Naive thymus-derived CD8-positive, alpha-beta T cell (primary cell): ENCODE measurements around the gene H6PD. TPM values are rescaled to one million over a fixed set of nuclear protein-coding genes. Genes with fewer than 3 reads are reported as not detected.
A peak's percentile ranks its signal among the peaks of the same experiment; 100 is the strongest.

ENCODE experiments used
- ATAC-seq, 2 donors: fragments of 150-1000 bp; cut with Tn5 transposase in 1 of 2; sonication (Bioruptor Pico), chemical (Tn5 transposase) in 1 of 2; 1 replicate in 1 of 2; 2 replicates in 1 of 2; pipeline ENCODE4 v1.10.0; 2021; ENCODE audit warnings: mild to moderate bottlenecking in 2 of 2, moderate library complexity in 2 of 2
- POLR2A ChIA-PET: fragments of 350-600 bp; sonication (Branson Sonifier 250); formaldehyde crosslinking; loops from one replicate; lab custom pipeline; 2021; ENCODE audit warnings: antibody characterized with exemption; lab: Charles Lee
- DNase-seq, 10 donors: peaks; one replicate each; pipeline versions ENCODE4 v3.0.0 to v3.0.0-alpha.2; 2020 to 2022
- H3K27ac Mint-ChIP-seq, 10 donors: one replicate each; pipeline ENCODE4 v1.8.0; 2020 to 2022; ENCODE audit warnings: mild to moderate bottlenecking in 10 of 10, mixed read lengths in 10 of 10, moderate library complexity in 4 of 10, inconsistent platforms in 1 of 10
- H3K27me3 Mint-ChIP-seq, 5 donors: one replicate each; pipeline ENCODE4 v1.8.0; 2021 to 2022; ENCODE audit warnings: mixed read lengths in 5 of 5
- H3K36me3 Mint-ChIP-seq, 3 donors: one replicate each; pipeline ENCODE4 v1.8.0; 2020 to 2022; ENCODE audit warnings: mixed read lengths in 3 of 3, mild to moderate bottlenecking in 2 of 3, inconsistent platforms in 1 of 3
- H3K4me1 Mint-ChIP-seq, 4 donors: one replicate each; pipeline ENCODE4 v1.8.0; 2021 to 2022; ENCODE audit warnings: mixed read lengths in 4 of 4
- H3K4me3 Mint-ChIP-seq, 10 donors: one replicate each; pipeline ENCODE4 v1.8.0; 2020 to 2022; ENCODE audit warnings: mild to moderate bottlenecking in 10 of 10, mixed read lengths in 10 of 10, moderate library complexity in 6 of 10, inconsistent platforms in 1 of 10
- H3K9me3 Mint-ChIP-seq, 9 donors: one replicate each; pipeline ENCODE4 v1.8.0; 2020 to 2022; ENCODE audit warnings: mixed read lengths in 9 of 9, mild to moderate bottlenecking in 3 of 9, inconsistent platforms in 1 of 9, moderate library complexity in 1 of 9
- polyA plus RNA-seq, 3 donors: library from polyadenylated mRNA; unstranded; fragments of 300-500 nt; fragmentation: Illumina TruSeq; gene quantifications; one replicate each; pipeline ENCODE4 v1.2.3, GENCODE V29; 2021
- total RNA-seq, 8 experiments: library from RNA in 2 of 8; stranded (reverse) in 2 of 8; gene quantifications; one replicate each; pipeline ENCODE4 v1.2.3 and lab custom pipeline; 2021 to 2026

Gene H6PD
- total and polyA plus RNA-seq, 5 experiments from 2014 or later, result 8.5 to 18.9 (median 14.9) TPM

GRCh38 chr1:9265968-9266367 lies 31.4 kb downstream of the H6PD start:
- DNase-seq (peak in 1 of 10 donors; percentile 38), ATAC-seq (no peak)
- Mint-ChIP-seq H3K9me3 (no peaks in the 10 kb centered on the region), H3K27ac (peak overlapping the region in 1 of 10 donors; percentile 20), H3K4me3 (no peak overlapping the region), H3K27me3 (no peaks in the 10 kb centered on the region), H3K36me3 (peaks cover 0 to 46% (median 10%) of the 10 kb centered on the region in 3 donors), H3K4me1 (peaks cover 3 to 11% (median 7%) of the 10 kb centered on the region in 4 donors)
- POLR2A ChIA-PET, result no interaction called here

DNA sequence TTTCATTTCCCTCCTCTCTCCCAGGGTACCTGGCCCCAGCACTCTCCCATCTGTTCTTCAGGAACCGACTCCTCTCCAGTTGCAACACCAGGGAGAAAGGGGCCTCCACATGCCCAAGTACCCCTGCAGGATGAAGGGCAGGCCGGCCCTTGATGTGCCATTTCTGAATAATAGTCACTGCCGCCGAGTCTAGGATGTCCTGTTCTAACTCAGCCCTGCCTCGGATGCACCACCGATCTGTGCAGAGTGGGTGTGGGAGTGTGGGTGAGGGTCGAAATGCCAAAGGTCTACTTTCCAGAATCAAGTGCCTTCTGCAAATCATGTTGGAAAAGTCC lies 32.7 kb downstream of the H6PD start:
- no peaks in the 10 kb centered on the region for H3K9me3 Mint-ChIP-seq
- no peak for ATAC-seq
- H3K27ac Mint-ChIP-seq, result peak overlapping the region in 1 of 10 donors; percentile 72
- H3K4me3 Mint-ChIP-seq, result no peak overlapping the region
- no peaks in the 10 kb centered on the region for H3K27me3 Mint-ChIP-seq
- H3K4me1 Mint-ChIP-seq, result peaks cover 3 to 9% (median 5%) of the 10 kb centered on the region in 4 donors
- H3K36me3 Mint-ChIP-seq, result peaks cover 0 to 42% (median 8%) of the 10 kb centered on the region in 3 donors
- DNase-seq, result no peak
- POLR2A ChIA-PET, result interaction anchor here (0.6 kb wide), 2 partner anchors 14 to 563 kb away, joined by 4 to 7 read pairs; no protein-coding TSS in a partner anchor

GRCh38 chr1:9267827-9268581 lies 33.4 kb downstream of the H6PD start:
- H3K4me1 Mint-ChIP-seq, result peaks cover 3 to 9% (median 5%) of the 10 kb centered on the region in 4 donors
- DNase-seq, result peak in 1 of 10 donors; percentile 27
- ATAC-seq, result no peak
- no peak overlapping the region for H3K4me3 Mint-ChIP-seq
- H3K9me3 Mint-ChIP-seq, result no peaks in the 10 kb centered on the region
- peaks cover 0 to 38% (median 8%) of the 10 kb centered on the region in 3 donors for H3K36me3 Mint-ChIP-seq
- H3K27me3 Mint-ChIP-seq, result no peaks in the 10 kb centered on the region
- H3K27ac Mint-ChIP-seq, result peak overlapping the region in 1 of 10 donors; percentile 72
- POLR2A ChIA-PET, result interaction anchor here (0.5 to 0.7 kb wide), 3 partner anchors 15 to 1827 kb away, joined by 4 to 5 read pairs (median 5); no protein-coding TSS in a partner anchor

GRCh38 chr1:9269078-9269501 lies 34.5 kb downstream of the H6PD start:
- no peaks in the 10 kb centered on the region for H3K9me3 Mint-ChIP-seq
- H3K36me3 Mint-ChIP-seq, result peaks cover 0 to 35% (median 8%) of the 10 kb centered on the region in 3 donors
- no peak for ATAC-seq
- peaks cover 3 to 9% (median 5%) of the 10 kb centered on the region in 4 donors for H3K4me1 Mint-ChIP-seq
- H3K27me3 Mint-ChIP-seq, result no peaks in the 10 kb centered on the region
- POLR2A ChIA-PET, result no interaction called here
- peak overlapping the region in 2 of 10 donors; percentile 41 to 73 for H3K27ac Mint-ChIP-seq
- DNase-seq, result peak in 1 of 10 donors; percentile 45
- H3K4me3 Mint-ChIP-seq, result no peak overlapping the region

DNA sequence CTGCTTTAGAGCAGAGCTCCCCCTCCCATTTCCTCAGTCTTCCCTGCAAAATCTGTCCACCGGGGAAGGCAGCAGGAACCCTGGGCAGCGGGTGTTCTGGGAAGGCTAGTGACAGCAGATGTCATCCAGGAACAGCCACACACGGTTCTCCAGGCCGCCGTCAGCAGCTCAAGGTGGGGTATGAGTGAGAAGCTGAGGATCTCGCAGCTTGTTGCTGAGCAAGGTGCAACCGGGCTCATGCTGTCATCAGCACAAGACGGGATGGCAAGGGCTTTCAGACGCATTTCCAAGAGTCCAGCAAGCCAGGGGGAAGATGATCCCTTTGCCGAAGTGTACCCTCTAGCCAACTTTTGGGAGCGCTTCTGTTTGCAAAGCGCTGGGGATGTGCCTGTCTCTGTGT lies 35.1 kb downstream of the H6PD start:
- Mint-ChIP-seq H3K4me1 (peaks cover 3 to 9% (median 5%) of the 10 kb centered on the region in 4 donors), H3K9me3 (no peaks in the 10 kb centered on the region), H3K27me3 (no peaks in the 10 kb centered on the region), H3K27ac (no peak overlapping the region), H3K4me3 (no peak overlapping the region), H3K36me3 (peaks cover 0 to 29% (median 7%) of the 10 kb centered on the region in 3 donors)
- ATAC-seq (no peak), DNase-seq (peak in 1 of 10 donors; percentile 40)
- POLR2A ChIA-PET, result no interaction called here

DNA sequence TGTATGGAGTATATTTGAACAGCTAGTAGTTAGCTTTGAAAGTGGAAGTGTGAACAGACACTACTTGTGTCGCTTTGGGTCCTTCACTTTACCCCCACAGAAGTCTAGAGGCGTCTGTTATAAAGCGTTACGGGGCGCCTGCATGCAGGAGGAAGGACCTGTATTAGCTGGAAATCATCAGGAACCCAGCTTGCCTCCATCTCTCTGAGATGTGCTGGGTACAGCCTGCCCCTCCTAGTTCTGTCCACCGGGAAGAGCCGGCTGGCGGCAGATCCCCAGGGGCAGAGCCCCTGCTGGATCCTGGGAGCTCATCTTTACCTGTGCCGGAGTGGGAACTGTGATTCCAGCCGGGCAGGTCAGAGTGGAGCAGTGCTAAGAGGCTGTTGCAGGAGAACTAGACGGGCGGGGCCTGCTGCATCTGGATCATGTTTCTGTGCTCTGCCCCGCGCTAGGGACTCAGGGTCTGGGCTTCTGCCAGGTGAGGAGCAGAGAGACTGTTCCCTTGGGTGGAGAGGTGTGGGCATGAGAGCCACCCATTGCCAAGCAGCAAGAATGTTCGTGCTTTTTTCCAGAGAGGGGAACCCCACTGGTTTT lies 35.8 kb downstream of the H6PD start:
- POLR2A ChIA-PET, result no interaction called here
- DNase-seq, result peak in 1 of 10 donors; percentile 49
- H3K4me1 Mint-ChIP-seq, result peaks cover 8 to 11% (median 9%) of the 10 kb centered on the region in 4 donors
- H3K4me3 Mint-ChIP-seq, result no peak overlapping the region
- peaks cover 0 to 23% (median 3%) of the 10 kb centered on the region in 3 donors for H3K36me3 Mint-ChIP-seq
- peak overlapping the region in 1 of 10 donors; percentile 27 for H3K27ac Mint-ChIP-seq
- no peaks in the 10 kb centered on the region for H3K27me3 Mint-ChIP-seq
- no peak for ATAC-seq
- H3K9me3 Mint-ChIP-seq, result no peaks in the 10 kb centered on the region

- DNase-seq, result peak in 1 of 10 donors; percentile 45
- H3K27me3 Mint-ChIP-seq, result no peaks in the 10 kb centered on the region
- H3K9me3 Mint-ChIP-seq, result no peaks in the 10 kb centered on the region
- no peak for ATAC-seq
- POLR2A ChIA-PET, result no interaction called here
- H3K4me1 Mint-ChIP-seq, result peaks cover 9 to 17% (median 12%) of the 10 kb centered on the region in 4 donors
- no peak overlapping the region for H3K4me3 Mint-ChIP-seq
- peaks cover 0 to 20% (median 0%) of the 10 kb centered on the region in 3 donors for H3K36me3 Mint-ChIP-seq
- H3K27ac Mint-ChIP-seq, result no peak overlapping the region
Measured at GRCh38 chr1:9271283-9271682, 36.7 kb downstream of the H6PD start.

DNA sequence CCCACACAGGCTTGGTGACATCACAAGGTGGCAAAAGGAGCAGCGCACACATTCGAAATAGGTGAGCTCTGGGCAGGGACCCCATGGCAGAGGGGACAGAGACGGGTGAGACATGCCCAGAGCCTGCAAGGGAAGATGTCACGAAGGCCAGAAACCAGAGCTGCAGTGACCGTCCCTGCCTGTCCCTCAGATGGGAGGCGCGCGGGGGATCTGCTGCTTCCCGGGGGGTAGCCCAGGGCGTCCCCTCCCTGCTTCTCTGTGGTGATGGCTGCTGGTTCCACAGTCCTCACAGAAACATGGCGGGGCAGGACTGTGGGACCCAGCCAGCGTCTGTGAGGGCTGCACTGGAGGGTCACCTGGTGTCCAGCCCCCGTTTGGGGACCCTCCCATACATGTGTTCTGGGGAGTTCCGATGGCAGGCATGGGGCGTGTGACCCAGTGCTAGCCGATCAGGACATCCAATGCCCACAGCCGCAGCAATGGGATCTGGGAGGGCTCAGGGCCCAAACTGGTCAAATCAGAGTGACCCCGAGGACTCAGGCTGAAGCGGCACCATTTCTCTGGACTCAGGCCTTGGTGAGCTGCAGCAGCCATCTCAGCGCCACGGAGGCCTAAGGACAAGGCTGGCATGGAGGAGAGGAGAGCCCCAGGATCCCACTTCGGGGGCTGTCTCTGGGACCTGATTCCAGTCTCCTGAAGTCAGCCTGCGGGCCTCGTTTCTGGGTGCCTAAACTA lies 37.5 kb downstream of the H6PD start:
- ATAC-seq (no peak), DNase-seq (peak in 1 of 10 donors; percentile 61)
- no peaks in the 10 kb centered on the region for H3K9me3 Mint-ChIP-seq
- no peaks in the 10 kb centered on the region for H3K27me3 Mint-ChIP-seq
- peaks cover 0 to 20% (median 3%) of the 10 kb centered on the region in 3 donors for H3K36me3 Mint-ChIP-seq
- peaks cover 4 to 15% (median 11%) of the 10 kb centered on the region in 4 donors for H3K4me1 Mint-ChIP-seq
- POLR2A ChIA-PET, result no interaction called here
- H3K4me3 Mint-ChIP-seq, result no peak overlapping the region
- H3K27ac Mint-ChIP-seq, result no peak overlapping the region

- POLR2A ChIA-PET, result no interaction called here
- ATAC-seq (no peak), DNase-seq (peak in 1 of 10 donors; percentile 45)
- Mint-ChIP-seq H3K27ac (peak overlapping the region in 2 of 10 donors; percentile 2 to 17), H3K36me3 (peaks cover 0 to 10% (median 3%) of the 10 kb centered on the region in 3 donors), H3K27me3 (peaks cover 0 to 1% (median 0%) of the 10 kb centered on the region in 5 donors), H3K4me3 (no peak overlapping the region), H3K9me3 (no peaks in the 10 kb centered on the region), H3K4me1 (peaks cover 2 to 13% (median 8%) of the 10 kb centered on the region in 4 donors)
Measured at GRCh38 chr1:9273177-9273576, 38.6 kb downstream of the H6PD start.

DNA sequence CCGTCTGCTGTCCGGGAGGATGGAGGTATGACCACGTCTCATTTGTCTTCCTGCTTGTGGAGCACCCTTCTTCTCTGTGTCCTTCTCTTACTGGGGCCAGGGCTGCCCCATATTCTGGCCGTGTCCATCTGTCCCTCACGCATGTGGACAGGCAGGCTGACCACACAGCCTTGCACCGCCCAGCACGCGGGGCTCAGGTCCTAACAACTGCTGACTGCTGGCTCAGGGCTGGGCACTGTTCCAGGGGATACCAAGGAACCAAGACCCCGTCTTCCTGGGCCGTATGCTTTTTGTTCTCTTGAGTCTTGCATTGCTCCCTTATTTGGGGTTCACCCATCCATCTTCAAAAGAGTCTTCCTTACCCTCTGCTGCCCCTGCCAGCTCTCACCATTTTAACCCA lies 40.6 kb downstream of the H6PD start:
- H3K4me1 Mint-ChIP-seq, result peaks cover 16 to 28% (median 18%) of the 10 kb centered on the region in 4 donors
- ATAC-seq, result no peak

DNA sequence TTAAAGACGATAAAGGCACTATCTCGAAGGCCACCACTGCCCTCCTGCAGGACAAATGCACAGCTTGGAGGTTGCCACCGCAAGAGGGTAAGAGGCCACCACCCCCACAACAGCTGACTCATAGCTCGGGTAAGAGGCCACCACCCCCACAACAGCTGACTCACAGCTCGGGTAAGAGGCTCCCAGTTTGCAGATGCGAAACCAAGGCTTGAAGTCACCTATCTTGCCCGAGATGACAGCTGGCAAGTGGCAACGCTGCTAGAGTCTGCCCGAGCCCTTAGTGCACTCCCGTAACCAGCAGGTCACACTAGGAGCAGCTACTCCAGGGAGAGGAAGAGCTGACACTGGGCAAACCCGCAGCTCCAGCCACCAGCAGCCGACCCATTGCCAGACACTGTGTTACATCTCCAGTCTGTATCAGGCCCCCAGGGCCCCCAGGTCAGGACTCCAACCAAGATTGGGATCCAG lies 41.0 kb downstream of the H6PD start:
- Mint-ChIP-seq H3K27me3 (peaks cover 0 to 3% (median 1%) of the 10 kb centered on the region in 5 donors), H3K9me3 (no peaks in the 10 kb centered on the region), H3K36me3 (peaks cover 0 to 3% (median 0%) of the 10 kb centered on the region in 3 donors), H3K4me1 (peaks cover 20 to 31% (median 22%) of the 10 kb centered on the region in 4 donors), H3K27ac (no peak overlapping the region), H3K4me3 (peak overlapping the region in 2 of 10 donors; percentile 11 to 39)
- peak in 2 of 10 donors; percentile 23 to 35 for DNase-seq
- POLR2A ChIA-PET, result no interaction called here
- peak; percentile 28 to 35 for ATAC-seq

More for the DNA sequence above, 40.6 kb downstream of the H6PD start:
- Mint-ChIP-seq H3K36me3 (peaks cover 0 to 3% (median 0%) of the 10 kb centered on the region in 3 donors), H3K27ac (peak overlapping the region in 1 of 10 donors; percentile 44), H3K9me3 (no peaks in the 10 kb centered on the region), H3K4me3 (no peak overlapping the region), H3K27me3 (peaks cover 0 to 3% (median 0%) of the 10 kb centered on the region in 5 donors)
- POLR2A ChIA-PET, result interaction anchor here (0.7 kb wide), 1 partner anchor 175 kb away, joined by 5 read pairs; no protein-coding TSS in a partner anchor
- peak in 1 of 10 donors; percentile 26 for DNase-seq

DNA sequence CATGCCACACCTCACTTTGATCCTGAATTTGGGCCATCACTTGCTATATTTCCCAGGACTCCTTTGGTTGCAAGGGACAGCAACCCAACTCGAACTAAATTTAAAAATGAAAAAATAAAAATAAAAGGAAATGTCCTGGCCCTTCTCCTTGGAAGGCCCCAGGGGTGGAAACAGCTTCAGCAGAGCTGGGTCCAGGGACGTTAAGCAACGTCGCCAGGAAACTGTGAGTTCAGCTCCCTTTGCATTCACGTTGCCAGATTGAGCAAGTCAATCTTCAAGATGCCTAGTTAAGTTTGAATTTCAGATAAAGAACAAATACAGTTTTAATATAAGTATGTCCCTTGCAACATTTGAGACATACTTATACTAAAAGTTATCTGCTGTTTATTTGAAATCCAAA lies 43.5 kb downstream of the H6PD start:
- Mint-ChIP-seq H3K9me3 (no peaks in the 10 kb centered on the region), H3K4me1 (peaks cover 19 to 46% (median 37%) of the 10 kb centered on the region in 4 donors), H3K27me3 (peaks cover 0 to 4% (median 3%) of the 10 kb centered on the region in 5 donors), H3K4me3 (no peak overlapping the region), H3K36me3 (peaks cover 0 to 3% (median 0%) of the 10 kb centered on the region in 3 donors), H3K27ac (no peak overlapping the region)
- no peak for ATAC-seq
- DNase-seq, result no peak
- POLR2A ChIA-PET, result no interaction called here
